ENCODE results near the gene CTDSPL. TPM values are rescaled to one million over a fixed set of nuclear protein-coding genes. Genes with fewer than 3 reads are reported as not detected.

The CTDSPL gene
- 29.3 TPM for polyA plus RNA-seq (2013, experiment 1 of 2)
- 28.9 TPM for polyA plus RNA-seq (2013, experiment 2 of 2)

GRCh38 chr3:37861620-37862041, at the start of gene CTDSPL:
CTDSPL (plus strand) TSS chr3:37861880; CDS start chr3:37862200, 320 bp downstream.
- Histone ChIP-seq H3K27ac (ENCODE audit: low read length, poor library complexity, severe bottlenecking) (peak within 1 kb of the TSS; percentile 39), H3K4me3 (ENCODE audit: insufficient read depth in 1 of 2, low read depth in 1 of 2, low read length in 2 of 2) (peak within 1 kb of the TSS; percentile 88 to 89), H4K8ac (ENCODE audit: low read length) (peak within 1 kb of the TSS; percentile 67), H2AFZ (ENCODE audit: low read depth, low read length) (peak within 1 kb of the TSS; percentile 6), H3K4me2 (ENCODE audit: low read length, poor library complexity, severe bottlenecking) (peak within 1 kb of the TSS; percentile 73), H2AK5ac (ENCODE audit: low read length, severe bottlenecking) (peak within 1 kb of the TSS; percentile 41), H3K18ac (ENCODE audit: low read depth in 1 of 2, low read length in 2 of 2) (peak within 1 kb of the TSS; percentile 89 to 97), H2BK15ac (ENCODE audit: low read depth, poor library complexity, severe bottlenecking) (peak within 1 kb of the TSS; percentile 12), H4K91ac (ENCODE audit: low read length) (peak within 1 kb of the TSS; percentile 91), H3K14ac (ENCODE audit: low read length in 2 of 2) (peak within 1 kb of the TSS in 1 of 2 experiments; percentile 99), H3K4me1 (ENCODE audit: control insufficient read depth, insufficient read depth, low read depth, low read length) (peaks cover 26% of the 10 kb centered on the region), H3K79me1 (replicated peaks; ENCODE audit: low read length, poor library complexity, severe bottlenecking) (peaks cover 27% of the 10 kb centered on the region), H3K36me3 (ENCODE audit: control insufficient read depth in 1 of 2, insufficient read depth in 2 of 2, low read depth in 1 of 2, low read length in 2 of 2) (peaks cover 0 to 12% of the 10 kb centered on the region in 2 experiments), H3K9me3 (ENCODE audit: control insufficient read depth, low read length) (no peaks in the 10 kb centered on the region), H3K27me3 (ENCODE audit: control insufficient read depth in 1 of 2, insufficient read depth in 1 of 2, low read length in 2 of 2) (no peaks in the 10 kb centered on the region), H3K9ac (ENCODE audit: low read length) (peak within 1 kb of the TSS; percentile 81), H2BK5ac (ENCODE audit: low read depth, low read length, poor library complexity, severe bottlenecking) (peak within 1 kb of the TSS; percentile 51), H2BK12ac (ENCODE audit: low read length in 2 of 2) (peak within 1 kb of the TSS; percentile 65 to 92), H3K23ac (ENCODE audit: low read length in 2 of 2) (peak within 1 kb of the TSS in 1 of 2 experiments; percentile 97), H2BK120ac (ENCODE audit: low read depth, low read length) (peak within 1 kb of the TSS; percentile 94), H3K4ac (ENCODE audit: low read depth in 1 of 2, low read length in 2 of 2) (peak within 1 kb of the TSS; percentile 80 to 100)
- WGBS: 0% methylated on average over 2 of the region's 57 CpGs
- peak; percentile 60 for DNase-seq

- no peak overlapping the region for H3K9ac ChIP-seq (ENCODE audit: low read length)
- H3K27me3 ChIP-seq (ENCODE audit: control insufficient read depth in 1 of 2, insufficient read depth in 1 of 2, low read length in 2 of 2): peaks cover 0 to 13% of the 10 kb centered on the region in 2 experiments
- WGBS: 94% methylated on average over 4 of the region's 4 CpGs
These were observed 49.2 kb upstream of the CTDSPL start for GRCh38 chr3:37812499-37812896.

GRCh38 chr3:37813403-37813802, 48.3 kb upstream of the CTDSPL start:
- Histone ChIP-seq H3K4me1 (ENCODE audit: control insufficient read depth, insufficient read depth, low read depth, low read length) (no peaks in the 10 kb centered on the region), H3K4me3 (ENCODE audit: insufficient read depth in 1 of 2, low read depth in 1 of 2, low read length in 2 of 2) (no peak overlapping the region), H3K27ac (ENCODE audit: low read length, poor library complexity, severe bottlenecking) (no peak overlapping the region), H4K91ac (ENCODE audit: low read length) (no peak overlapping the region), H3K4me2 (ENCODE audit: low read length, poor library complexity, severe bottlenecking) (no peak overlapping the region), H2AFZ (ENCODE audit: low read depth, low read length) (no peak overlapping the region), H3K9ac (ENCODE audit: low read length) (no peak overlapping the region), H2BK12ac (ENCODE audit: low read length in 2 of 2) (no peak overlapping the region), H3K79me1 (replicated peaks; ENCODE audit: low read length, poor library complexity, severe bottlenecking) (no peaks in the 10 kb centered on the region), H3K36me3 (ENCODE audit: control insufficient read depth in 1 of 2, insufficient read depth in 2 of 2, low read depth in 1 of 2, low read length in 2 of 2) (peaks cover 0 to 3% of the 10 kb centered on the region in 2 experiments), H2BK5ac (ENCODE audit: low read depth, low read length, poor library complexity, severe bottlenecking) (no peak overlapping the region), H3K18ac (ENCODE audit: low read depth in 1 of 2, low read length in 2 of 2) (no peak overlapping the region), H3K14ac (ENCODE audit: low read length in 2 of 2) (no peak overlapping the region), H2BK15ac (ENCODE audit: low read depth, poor library complexity, severe bottlenecking) (no peak overlapping the region), H3K23ac (ENCODE audit: low read length in 2 of 2) (no peak overlapping the region), H2AK5ac (ENCODE audit: low read length, severe bottlenecking) (no peak overlapping the region), H3K9me3 (ENCODE audit: control insufficient read depth, low read length) (no peaks in the 10 kb centered on the region), H3K27me3 (ENCODE audit: control insufficient read depth in 1 of 2, insufficient read depth in 1 of 2, low read length in 2 of 2) (peaks cover 0 to 13% of the 10 kb centered on the region in 2 experiments), H2BK120ac (ENCODE audit: low read depth, low read length) (no peak overlapping the region), H4K8ac (ENCODE audit: low read length) (no peak overlapping the region), H3K4ac (ENCODE audit: low read depth in 1 of 2, low read length in 2 of 2) (no peak overlapping the region)
- WGBS: 100% methylated on average over 1 of the region's 1 CpG
- DNase-seq: no peak

More at GRCh38 chr3:37812499-37812896, 49.2 kb upstream of the CTDSPL start:
- Histone ChIP-seq H2AK5ac (ENCODE audit: low read length, severe bottlenecking) (no peak overlapping the region), H3K27ac (ENCODE audit: low read length, poor library complexity, severe bottlenecking) (no peak overlapping the region), H4K91ac (ENCODE audit: low read length) (no peak overlapping the region), H2BK15ac (ENCODE audit: low read depth, poor library complexity, severe bottlenecking) (no peak overlapping the region), H3K9me3 (ENCODE audit: control insufficient read depth, low read length) (no peaks in the 10 kb centered on the region), H2AFZ (ENCODE audit: low read depth, low read length) (no peak overlapping the region), H2BK5ac (ENCODE audit: low read depth, low read length, poor library complexity, severe bottlenecking) (no peak overlapping the region), H3K18ac (ENCODE audit: low read depth in 1 of 2, low read length in 2 of 2) (no peak overlapping the region), H4K8ac (ENCODE audit: low read length) (no peak overlapping the region), H3K79me1 (replicated peaks; ENCODE audit: low read length, poor library complexity, severe bottlenecking) (no peaks in the 10 kb centered on the region), H3K14ac (ENCODE audit: low read length in 2 of 2) (no peak overlapping the region), H2BK12ac (ENCODE audit: low read length in 2 of 2) (peak overlapping the region in 1 of 2 experiments; percentile 4), H3K4me3 (ENCODE audit: insufficient read depth in 1 of 2, low read depth in 1 of 2, low read length in 2 of 2) (no peak overlapping the region), H3K4me2 (ENCODE audit: low read length, poor library complexity, severe bottlenecking) (no peak overlapping the region), H3K23ac (ENCODE audit: low read length in 2 of 2) (no peak overlapping the region), H3K4ac (ENCODE audit: low read depth in 1 of 2, low read length in 2 of 2) (no peak overlapping the region), H2BK120ac (ENCODE audit: low read depth, low read length) (no peak overlapping the region), H3K36me3 (ENCODE audit: control insufficient read depth in 1 of 2, insufficient read depth in 2 of 2, low read depth in 1 of 2, low read length in 2 of 2) (peaks cover 0 to 3% of the 10 kb centered on the region in 2 experiments), H3K4me1 (ENCODE audit: control insufficient read depth, insufficient read depth, low read depth, low read length) (no peaks in the 10 kb centered on the region)
- no peak for DNase-seq

GRCh38 chr3:37814547-37814946, 47.1 kb upstream of the CTDSPL start:
- peak; percentile 21 for DNase-seq
- no peaks in the 10 kb centered on the region for H3K9me3 ChIP-seq (ENCODE audit: control insufficient read depth, low read length)
- no peak overlapping the region for H2BK12ac ChIP-seq (ENCODE audit: low read length in 2 of 2)
- H3K4me1 ChIP-seq (ENCODE audit: control insufficient read depth, insufficient read depth, low read depth, low read length): no peaks in the 10 kb centered on the region
- no peak overlapping the region for H4K8ac ChIP-seq (ENCODE audit: low read length)
- no peak overlapping the region for H3K14ac ChIP-seq (ENCODE audit: low read length in 2 of 2)
- H2AK5ac ChIP-seq (ENCODE audit: low read length, severe bottlenecking): no peak overlapping the region
- no peak overlapping the region for H2BK15ac ChIP-seq (ENCODE audit: low read depth, poor library complexity, severe bottlenecking)
- no peak overlapping the region for H3K9ac ChIP-seq (ENCODE audit: low read length)
- no peak overlapping the region for H3K4me3 ChIP-seq (ENCODE audit: insufficient read depth in 1 of 2, low read depth in 1 of 2, low read length in 2 of 2)
- no peak overlapping the region for H3K18ac ChIP-seq (ENCODE audit: low read depth in 1 of 2, low read length in 2 of 2)
- no peak overlapping the region for H4K91ac ChIP-seq (ENCODE audit: low read length)
- WGBS: 70% methylated on average over 2 of the region's 2 CpGs
- no peak overlapping the region for H3K23ac ChIP-seq (ENCODE audit: low read length in 2 of 2)
- peaks cover 0 to 13% of the 10 kb centered on the region in 2 experiments for H3K27me3 ChIP-seq (ENCODE audit: control insufficient read depth in 1 of 2, insufficient read depth in 1 of 2, low read length in 2 of 2)
- H2BK5ac ChIP-seq (ENCODE audit: low read depth, low read length, poor library complexity, severe bottlenecking): no peak overlapping the region
- H3K27ac ChIP-seq (ENCODE audit: low read length, poor library complexity, severe bottlenecking): no peak overlapping the region
- no peak overlapping the region for H3K4ac ChIP-seq (ENCODE audit: low read depth in 1 of 2, low read length in 2 of 2)
- peaks cover 3% of the 10 kb centered on the region in 2 experiments for H3K36me3 ChIP-seq (ENCODE audit: control insufficient read depth in 1 of 2, insufficient read depth in 2 of 2, low read depth in 1 of 2, low read length in 2 of 2)
- H2AFZ ChIP-seq (ENCODE audit: low read depth, low read length): no peak overlapping the region
- H2BK120ac ChIP-seq (ENCODE audit: low read depth, low read length): no peak overlapping the region
- no peak overlapping the region for H3K4me2 ChIP-seq (ENCODE audit: low read length, poor library complexity, severe bottlenecking)
- H3K79me1 ChIP-seq (replicated peaks; ENCODE audit: low read length, poor library complexity, severe bottlenecking): no peaks in the 10 kb centered on the region
